HG03575 (cell line): ENCODE data around the gene TM4SF4.
"Not testable (repeated sequence)": the region's sequence is repeated elsewhere in the genome, so short reads cannot be mapped to it uniquely, and the experiment has no call there.

Source experiments
- ATAC-seq: cut with Tn5 transposase; IDR thresholded peaks from one replicate; pipeline ENCODE4 v1.9.1; 2021; ENCODE audit not compliant: unreplicated experiment, insufficient number of reproducible peaks, low FRiP score; ENCODE audit errors: extremely low read depth

TM4SF4 gene

GRCh38 chr3:149474250-149474817, at the start of gene TM4SF4:
TSS of gene TM4SF4 (plus strand) at chr3:149474697. CDS start at chr3:149474878, 181 bp downstream.
- no peak for ATAC-seq

GRCh38 chr3:149424918-149425317, 49.6 kb upstream of the TM4SF4 start:
- no peak for ATAC-seq

GRCh38 chr3:149426325-149426724, 48.2 kb upstream of the TM4SF4 start:
- ATAC-seq: no peak

- ATAC-seq: no peak
Observed at GRCh38 chr3:149428087-149428486, 46.4 kb upstream of the TM4SF4 start.

- ATAC-seq: no peak
Observed at GRCh38 chr3:149430216-149430615, 44.3 kb upstream of the TM4SF4 start.

- no peak for ATAC-seq
Observed at GRCh38 chr3:149432149-149432548, 42.3 kb upstream of the TM4SF4 start.

- no peak for ATAC-seq
Observed at GRCh38 chr3:149435996-149436885, 38.3 kb upstream of the TM4SF4 start.

GRCh38 chr3:149437286-149437685, 37.2 kb upstream of the TM4SF4 start:
- ATAC-seq: no peak

- no peak for ATAC-seq
Observed at GRCh38 chr3:149437710-149438109, 36.8 kb upstream of the TM4SF4 start.

- no peak for ATAC-seq
Observed at GRCh38 chr3:149438981-149439380, 35.5 kb upstream of the TM4SF4 start.

GRCh38 chr3:149441642-149442041, 32.9 kb upstream of the TM4SF4 start:
- no peak for ATAC-seq

- no peak for ATAC-seq
Observed at GRCh38 chr3:149442043-149442442, 32.5 kb upstream of the TM4SF4 start.

- no peak for ATAC-seq
Observed at GRCh38 chr3:149442851-149443544, 31.5 kb upstream of the TM4SF4 start.

- no peak for ATAC-seq
Observed at GRCh38 chr3:149443545-149443912, 31.0 kb upstream of the TM4SF4 start.

- ATAC-seq: not testable (repeated sequence)
Observed at GRCh38 chr3:149444867-149445266, 29.6 kb upstream of the TM4SF4 start.

GRCh38 chr3:149448331-149448831, 26.1 kb upstream of the TM4SF4 start:
- ATAC-seq: no peak

- ATAC-seq: no peak
Observed at GRCh38 chr3:149449182-149449581, 25.3 kb upstream of the TM4SF4 start.

GRCh38 chr3:149449799-149450198, 24.7 kb upstream of the TM4SF4 start:
- no peak for ATAC-seq

GRCh38 chr3:149450281-149450680, 24.2 kb upstream of the TM4SF4 start:
- ATAC-seq: no peak

- ATAC-seq: no peak
Observed at GRCh38 chr3:149452036-149452435, 22.5 kb upstream of the TM4SF4 start.
